GM19035 (cell line): Measurements from ENCODE around the gene IQCM.

Experiments used
- ATAC-seq: cut with Tn5 transposase; IDR thresholded peaks from one replicate; pipeline ENCODE4 v1.9.1; 2021; ENCODE audit not compliant: unreplicated experiment

IQCM gene

DNA sequence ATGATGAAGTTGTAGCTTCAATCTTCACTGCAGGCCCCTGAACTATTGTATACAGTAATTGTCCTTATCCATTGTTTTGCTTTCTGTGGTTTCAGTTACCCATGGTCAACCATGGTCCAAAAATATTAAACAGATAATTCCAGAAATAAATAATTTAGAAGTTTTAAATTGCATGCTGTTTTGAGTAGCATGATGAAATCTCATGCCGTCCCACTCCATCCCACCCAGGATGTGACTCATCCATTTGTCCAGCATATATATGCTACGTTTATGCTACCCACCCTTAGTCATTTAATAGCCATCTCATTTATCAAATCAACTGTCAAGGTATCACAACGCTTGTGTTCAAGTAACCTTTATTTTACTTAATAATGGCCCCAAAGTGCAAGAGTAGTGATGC is 34.5 kb downstream of the IQCM start:
- no peak for ATAC-seq

- no peak for ATAC-seq
Measured at GRCh38 chr4:149768477-149768876, 47.2 kb downstream of the IQCM start.

GRCh38 chr4:149766135-149766534 is 49.5 kb downstream of the IQCM start:
- no peak for ATAC-seq

GRCh38 chr4:149765630-149766029 is 50.0 kb downstream of the IQCM start:
- no peak for ATAC-seq

- no peak for ATAC-seq
Measured at GRCh38 chr4:149755969-149756368, 59.7 kb downstream of the IQCM start.

DNA sequence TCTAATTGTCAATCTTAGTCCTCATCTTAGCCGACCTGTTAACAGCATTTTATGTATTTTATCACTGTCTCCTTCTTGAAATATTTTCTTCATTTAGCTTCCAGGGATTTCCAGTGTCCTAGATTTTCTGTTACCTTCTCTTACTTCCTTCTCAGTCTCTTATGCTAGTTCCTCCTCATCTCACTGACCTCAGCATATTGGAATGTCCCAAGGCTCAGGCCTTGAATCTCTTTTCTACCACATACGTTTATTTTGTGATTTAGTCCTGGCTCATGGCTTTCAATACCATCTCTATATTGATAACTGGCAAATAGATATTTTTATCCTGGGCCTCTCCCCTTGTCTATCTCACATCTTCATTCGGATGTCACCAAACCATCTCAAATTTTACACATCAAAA is 61.1 kb downstream of the IQCM start:
- no peak for ATAC-seq

DNA sequence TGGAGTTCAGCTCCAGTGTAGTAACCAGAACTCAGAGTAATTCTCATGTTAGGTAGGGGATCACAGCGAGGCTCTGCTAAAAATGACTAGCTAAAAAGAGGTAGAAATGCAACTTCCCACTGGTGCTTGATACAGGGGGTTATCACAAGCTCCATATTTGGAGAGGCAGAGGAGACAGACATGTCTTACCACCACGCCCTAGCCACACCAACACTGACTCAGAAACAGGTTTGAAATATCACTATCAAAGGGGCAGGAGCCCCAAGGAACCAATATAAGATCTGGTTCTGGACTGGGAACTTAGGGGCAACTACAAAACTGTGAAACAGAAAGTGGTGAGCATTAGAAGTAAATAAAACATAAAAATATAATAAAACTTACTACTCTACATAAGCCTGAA is 62.9 kb downstream of the IQCM start:
- no peak for ATAC-seq

DNA sequence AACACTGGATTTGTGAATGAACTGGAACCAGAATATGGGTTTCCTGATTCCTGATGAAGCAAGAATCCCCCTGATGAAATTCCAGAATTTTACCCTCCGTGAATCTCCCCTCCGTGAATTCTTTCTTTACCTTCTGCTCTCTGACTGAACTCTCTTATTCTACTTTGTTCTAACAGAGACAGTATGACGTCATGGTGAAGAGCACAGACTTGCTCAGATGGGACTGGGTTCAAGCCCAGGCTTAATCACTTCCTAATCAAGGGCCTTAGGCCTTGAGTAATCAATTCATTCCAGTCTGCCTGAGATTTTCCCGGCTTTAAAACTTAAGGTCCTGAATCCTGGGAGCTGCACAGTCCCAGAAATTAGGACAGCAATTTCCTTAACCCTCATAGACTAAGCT is 64.5 kb downstream of the IQCM start:
- no peak for ATAC-seq

GRCh38 chr4:149749784-149750183 is 65.9 kb downstream of the IQCM start:
- ATAC-seq, result no peak

DNA sequence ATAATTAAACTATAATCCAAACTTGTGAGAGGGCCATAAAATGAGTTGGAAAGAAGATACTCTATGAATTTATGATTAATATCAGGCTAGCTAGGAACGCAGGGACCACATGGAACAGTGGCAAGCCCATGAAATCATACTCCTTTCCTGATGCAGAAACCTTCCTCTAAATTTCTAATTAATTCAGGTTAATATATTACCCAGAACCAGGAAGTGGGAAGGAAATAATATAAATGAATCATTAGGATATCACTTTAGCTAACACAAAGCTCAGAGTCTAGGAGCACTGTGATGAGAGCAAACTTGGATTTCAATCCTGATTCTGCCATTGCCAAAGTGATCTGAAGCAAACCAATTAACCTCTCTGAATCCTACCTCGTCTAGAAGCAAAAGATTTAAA is 68.0 kb downstream of the IQCM start:
- no peak for ATAC-seq

- no peak for ATAC-seq
Measured at GRCh38 chr4:149746276-149746675, 69.4 kb downstream of the IQCM start.

DNA sequence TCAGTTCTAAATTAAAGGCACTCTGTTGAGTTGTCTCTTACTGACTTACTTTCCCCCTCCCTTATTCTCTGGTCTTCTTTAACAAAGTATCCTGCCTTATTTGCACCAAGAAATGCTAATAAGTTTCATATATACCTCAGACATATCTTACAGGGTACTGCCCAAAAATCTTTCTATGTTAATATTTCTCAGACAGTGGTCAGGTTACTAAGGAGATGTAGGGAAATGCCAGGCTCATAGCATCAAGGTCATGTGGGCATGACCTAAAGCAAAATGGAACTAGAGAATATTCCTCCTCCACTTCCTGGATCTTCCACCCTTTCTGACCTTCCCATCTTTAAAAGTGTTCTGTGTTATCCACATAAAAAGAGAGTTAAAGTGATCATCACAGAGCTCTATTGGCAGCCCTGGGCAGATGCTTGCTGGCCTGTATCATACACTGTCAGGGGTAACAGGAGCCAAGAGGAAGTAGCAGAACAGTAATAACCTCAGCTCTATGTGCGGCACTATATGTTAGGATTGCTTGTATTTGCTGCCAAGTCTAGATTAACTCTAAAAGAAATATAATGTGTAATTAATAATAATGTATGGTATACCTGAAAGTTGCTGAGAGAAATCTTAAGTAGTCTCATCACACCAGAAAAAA is 74.3 kb downstream of the IQCM start:
- ATAC-seq, result no peak

DNA sequence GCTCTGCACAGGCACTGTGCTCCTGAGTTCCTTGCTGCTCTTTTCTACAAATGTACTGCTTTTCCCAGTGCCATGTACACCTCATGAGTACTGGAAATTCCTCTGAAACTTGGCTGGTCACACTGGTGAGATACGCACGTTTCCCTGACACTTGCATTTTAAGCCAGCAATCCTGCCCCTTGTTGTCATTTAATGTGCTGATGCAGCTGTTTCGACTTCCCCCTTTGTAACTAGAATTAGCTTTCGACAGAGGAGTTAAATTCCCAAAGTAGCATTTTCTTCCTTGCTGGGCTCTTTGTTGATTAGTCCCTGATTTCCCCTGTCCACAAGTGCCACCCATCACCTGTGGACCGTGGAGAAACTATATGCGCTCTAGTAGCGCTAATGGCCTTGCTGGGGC is 77.5 kb downstream of the IQCM start:
- no peak for ATAC-seq

DNA sequence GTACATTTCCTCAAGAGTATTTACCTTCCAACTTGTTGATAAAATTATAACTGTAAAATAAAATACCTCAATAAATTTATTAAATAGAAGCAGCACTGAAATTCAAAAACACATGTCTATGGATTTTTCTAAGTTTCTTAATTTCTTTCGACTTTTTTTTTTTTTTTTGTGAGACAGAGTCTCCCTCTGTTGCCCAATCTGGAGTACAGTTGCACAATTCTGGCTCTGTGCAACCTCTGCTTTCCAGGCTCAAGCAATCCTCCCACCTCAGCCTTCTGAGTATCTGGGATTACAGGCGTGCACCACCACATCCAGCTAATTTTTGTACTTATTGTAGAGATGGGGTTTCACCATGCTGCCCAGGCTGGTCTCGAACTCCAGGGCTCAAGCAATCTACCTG is 79.8 kb downstream of the IQCM start:
- ATAC-seq, result no peak

GRCh38 chr4:149728444-149728843 is 87.2 kb downstream of the IQCM start:
- no peak for ATAC-seq

DNA sequence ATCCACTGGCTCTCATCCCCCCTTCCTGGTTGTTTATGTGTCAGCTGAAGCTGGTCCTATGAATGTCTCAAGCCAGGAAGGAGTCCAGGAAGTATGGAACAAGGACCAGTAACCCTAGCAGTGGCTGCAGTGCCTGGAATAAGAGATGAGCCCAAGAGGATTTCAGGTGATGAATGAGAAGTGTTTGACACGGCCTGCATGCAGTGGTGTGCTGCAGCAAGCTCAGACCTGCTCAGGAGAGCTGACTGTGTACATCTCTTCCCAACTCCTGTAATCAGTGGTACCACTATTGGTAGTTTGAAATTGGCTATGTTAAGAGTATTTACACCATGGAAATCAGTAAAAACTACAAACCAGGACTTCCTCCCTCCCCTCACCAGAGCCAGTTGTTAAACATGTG is 88.0 kb downstream of the IQCM start:
- no peak for ATAC-seq

DNA sequence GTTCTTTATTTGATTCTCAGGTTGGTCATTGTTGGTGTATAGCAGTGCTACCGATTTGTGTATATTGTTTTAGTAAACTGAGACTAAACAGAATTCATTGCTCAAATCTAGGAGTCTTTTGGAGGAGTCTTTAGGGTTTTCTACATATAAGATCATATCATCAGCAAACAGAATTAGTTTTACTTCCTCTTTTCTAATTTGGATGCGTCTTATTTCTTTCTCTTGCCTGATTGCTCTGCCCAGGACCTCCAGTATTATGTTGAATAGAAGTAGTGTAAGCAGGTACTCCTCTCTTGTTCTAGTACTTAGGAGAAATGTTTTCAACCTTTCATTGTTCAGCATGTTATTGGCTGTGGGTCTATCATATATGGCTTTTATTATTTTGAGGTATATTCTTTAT is 92.6 kb downstream of the IQCM start:
- no peak for ATAC-seq

DNA sequence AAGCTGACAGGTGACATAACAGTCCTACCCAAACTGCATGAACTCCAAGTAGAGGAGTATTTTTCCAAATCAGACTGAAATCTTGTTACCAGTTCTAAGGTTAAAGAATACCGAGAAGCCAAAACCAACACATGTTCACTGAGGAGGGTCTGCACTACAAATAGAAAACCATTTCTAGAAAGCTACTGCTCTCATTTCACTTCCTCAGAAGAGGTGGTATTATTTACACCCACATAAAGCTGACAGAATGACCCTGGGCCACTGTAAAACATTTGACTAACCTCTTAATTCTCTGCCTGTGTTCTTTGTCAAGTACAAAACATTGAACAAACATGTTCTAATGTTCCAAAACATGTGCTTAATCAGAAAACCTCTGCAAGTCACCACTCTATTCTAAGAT is 95.8 kb downstream of the IQCM start:
- ATAC-seq, result no peak

DNA sequence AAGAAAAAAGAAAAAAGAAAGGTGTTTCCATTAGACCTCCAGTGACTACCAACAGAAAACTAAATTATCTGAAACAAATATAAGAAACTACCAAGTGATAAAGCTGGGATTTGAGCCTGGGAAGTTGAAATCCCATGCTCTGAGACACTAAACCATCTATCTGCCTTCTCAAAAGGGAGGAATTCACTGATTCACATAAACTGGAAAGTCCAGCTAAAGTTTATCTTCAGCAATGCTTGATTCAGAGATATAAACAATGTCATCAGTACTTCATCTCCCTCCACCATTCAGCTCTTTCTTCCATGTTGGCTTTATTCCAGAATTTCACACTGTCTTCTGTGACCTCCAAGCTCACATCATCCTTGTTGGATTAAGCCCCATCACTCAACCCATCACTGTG is 96.3 kb downstream of the IQCM start:
- ATAC-seq, result no peak

GRCh38 chr4:149718500-149718899 is 97.1 kb downstream of the IQCM start:
- no peak for ATAC-seq

- ATAC-seq, result no peak
Measured at GRCh38 chr4:149716728-149717127, 98.9 kb downstream of the IQCM start.

GRCh38 chr4:149715822-149716585 is 99.6 kb downstream of the IQCM start:
- no peak for ATAC-seq

DNA sequence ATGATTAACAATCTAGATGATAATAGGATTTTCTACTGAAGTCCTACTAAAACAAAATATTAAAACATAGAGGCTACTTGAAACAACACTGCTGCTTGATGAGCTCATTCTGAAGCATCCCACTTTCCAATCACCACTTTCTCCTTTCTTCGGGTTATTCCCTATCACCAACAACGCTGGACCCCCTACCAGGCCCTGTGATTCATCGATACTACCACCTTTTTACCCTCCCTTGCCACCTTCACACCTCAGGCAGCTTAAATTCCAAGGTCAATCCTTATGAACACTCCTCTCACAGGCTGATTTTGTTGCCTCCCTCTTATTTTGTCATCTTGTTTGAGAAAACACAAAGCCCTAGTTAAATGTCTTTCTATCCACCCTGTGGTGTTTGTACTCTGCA is 102.6 kb downstream of the IQCM start:
- ATAC-seq, result no peak
